ENCODE results near the gene ZSWIM6.
A peak's percentile ranks its signal among the peaks of the same experiment; 100 is the strongest.

Gene ZSWIM6

DNA sequence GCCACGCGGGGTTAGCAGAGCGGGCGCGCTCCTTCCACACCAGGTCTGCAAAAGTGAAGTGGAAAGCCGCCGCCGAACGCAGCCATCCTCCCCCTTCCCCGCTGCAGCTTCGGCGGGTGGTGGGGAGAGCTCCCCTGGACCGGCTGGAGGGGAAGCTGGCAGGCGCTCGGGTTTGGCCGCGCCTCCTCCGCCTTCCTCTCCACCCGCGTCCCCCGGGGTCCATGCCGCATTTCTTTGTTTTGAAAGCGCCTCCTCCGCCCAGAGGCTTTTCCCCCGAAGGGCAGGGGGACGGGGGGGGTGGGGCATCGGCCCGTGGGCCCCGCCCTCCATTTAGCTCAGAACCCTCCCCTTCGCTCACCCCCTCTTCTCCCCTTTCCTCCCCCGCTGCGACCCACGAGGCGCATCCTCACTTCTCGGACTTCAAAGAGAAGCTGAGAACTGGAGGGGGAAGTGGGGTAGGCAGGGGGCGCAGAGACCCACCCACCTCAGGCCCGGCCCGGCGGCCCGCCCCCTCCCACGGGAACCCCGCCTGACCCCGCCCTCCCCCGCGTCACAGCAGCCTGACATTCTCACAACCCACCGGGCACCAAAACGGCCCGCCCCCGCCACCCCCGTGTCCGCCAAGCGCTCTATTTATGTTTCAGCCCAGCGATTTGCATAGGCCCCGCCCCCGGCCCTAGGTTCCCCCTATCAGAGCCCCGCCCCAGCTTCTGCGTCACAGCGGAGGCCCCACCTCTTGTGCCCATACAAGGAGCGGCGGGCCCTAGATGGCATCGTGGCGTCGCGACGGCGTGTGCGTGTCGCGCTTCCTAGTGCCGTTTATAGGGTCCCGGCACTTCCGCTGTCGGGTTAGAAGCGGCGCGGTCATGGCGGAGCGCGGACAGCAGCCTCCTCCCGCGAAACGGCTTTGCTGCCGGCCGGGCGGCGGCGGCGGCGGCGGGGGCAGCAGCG lies at the start of gene ZSWIM6:
TSS of gene ZSWIM6 (plus strand) at position 852 of the 951 bp plus-strand sequence. CDS start at position 867, 15 bp downstream.
- peak; percentile 89 for DNase-seq

DNA sequence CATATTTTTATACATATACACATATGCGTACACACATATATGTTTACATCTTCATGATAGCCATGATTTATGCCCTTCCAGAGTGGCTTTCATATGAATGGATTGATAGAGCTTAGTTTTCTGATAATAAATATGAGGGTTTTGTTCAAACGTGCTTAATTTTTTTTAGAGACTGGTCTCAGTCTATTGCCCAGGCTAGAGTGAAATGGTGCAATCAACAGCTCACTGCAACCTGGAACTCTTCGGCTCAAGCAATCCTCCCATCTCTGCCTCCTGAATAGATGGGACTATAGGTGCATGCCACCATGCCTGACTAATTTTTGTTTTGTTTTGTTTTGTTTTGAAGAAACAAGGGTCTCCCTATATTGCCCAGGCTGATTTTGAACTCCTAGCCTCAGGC lies 48.6 kb upstream of the ZSWIM6 start:
- no peak for DNase-seq

DNA sequence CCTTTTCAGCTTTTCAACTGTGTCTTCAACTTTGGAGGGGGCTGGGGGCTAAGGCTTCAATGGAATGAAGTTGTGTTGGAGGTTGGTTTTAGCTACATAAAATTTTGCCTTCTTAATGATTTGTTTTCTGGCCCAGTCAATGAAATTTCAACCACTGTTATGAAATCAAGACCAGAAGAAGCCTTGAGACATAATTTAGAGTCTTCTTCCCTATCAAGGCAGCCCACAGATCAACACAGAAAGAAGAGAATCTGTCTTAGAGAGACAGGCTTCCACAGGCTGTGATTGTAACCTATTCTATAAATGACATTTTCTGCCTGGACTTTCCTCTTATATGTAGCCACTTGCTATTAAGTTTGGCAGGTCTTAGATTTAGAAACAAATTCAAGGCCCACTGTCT lies 46.5 kb upstream of the ZSWIM6 start:
- DNase-seq, result no peak

DNA sequence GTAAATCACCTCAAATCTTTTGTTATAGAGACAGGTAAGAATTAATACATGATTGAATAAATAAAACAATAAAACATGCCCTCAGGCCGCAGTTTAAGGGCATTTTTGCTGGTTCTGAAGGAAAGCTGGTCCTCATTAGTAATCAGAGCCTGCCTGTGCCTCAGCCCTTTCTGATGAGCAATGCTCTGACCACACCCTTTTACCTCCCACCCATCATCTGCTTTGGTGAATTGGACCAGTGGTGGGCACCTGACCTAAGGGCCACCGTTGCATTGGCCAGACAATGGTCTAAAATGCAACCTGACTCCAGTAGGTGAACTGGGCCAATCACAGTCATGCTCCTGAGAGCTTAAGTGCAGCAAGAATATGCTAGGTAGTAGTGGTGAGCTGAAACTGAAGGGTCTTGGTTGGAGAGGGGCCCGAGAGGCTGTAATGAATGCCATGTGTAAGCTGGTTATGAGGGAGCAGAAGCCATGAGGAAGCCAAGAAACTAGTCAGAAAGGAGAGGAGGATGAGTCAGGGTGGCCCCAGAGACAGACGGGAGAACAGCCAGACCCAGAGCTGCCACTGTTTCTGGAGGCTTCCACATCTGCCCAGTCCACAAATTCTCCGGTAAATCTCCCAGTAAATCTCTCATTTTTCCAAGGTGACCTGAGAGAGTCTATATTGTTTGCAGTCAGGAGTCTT lies 45.5 kb upstream of the ZSWIM6 start:
- no peak for DNase-seq

DNA sequence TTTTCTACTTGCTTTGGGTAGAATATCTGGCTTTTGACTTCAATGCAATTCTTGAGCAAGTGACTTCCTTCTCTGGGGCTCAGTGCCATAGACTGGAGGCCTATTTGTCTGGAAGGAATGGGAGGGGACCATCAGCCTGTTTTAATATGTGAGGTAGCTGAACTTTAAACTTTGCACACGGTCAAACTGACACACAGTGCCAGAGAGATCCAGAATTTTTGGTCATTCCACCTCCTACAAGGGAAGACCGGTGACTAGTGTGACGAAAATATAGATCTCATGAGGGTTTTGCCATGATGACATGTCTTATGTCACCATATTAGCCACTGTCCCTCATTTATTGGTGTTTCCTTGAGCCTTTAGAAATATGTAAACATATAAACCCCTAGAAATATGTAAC lies 44.6 kb upstream of the ZSWIM6 start:
- DNase-seq, result no peak

DNA sequence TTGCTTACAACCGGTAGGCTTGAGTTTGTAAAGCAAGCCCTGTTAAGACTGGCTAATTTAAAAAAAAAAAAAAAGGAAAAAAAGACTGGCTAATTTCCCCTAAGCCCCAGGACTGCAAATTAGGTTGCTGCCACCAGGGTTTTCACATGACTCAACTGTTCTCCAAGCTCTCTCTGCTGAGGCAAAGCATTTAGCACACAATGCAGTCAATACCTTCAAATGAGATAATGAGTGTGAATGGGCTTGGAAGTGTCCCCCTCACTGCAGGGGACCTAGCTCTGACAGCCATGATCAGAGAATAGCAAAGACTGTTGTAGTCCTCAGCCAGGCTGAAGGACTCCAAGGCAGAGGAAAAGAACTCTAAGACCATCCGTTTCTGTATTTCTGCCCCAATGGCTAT lies 42.8 kb upstream of the ZSWIM6 start:
- DNase-seq, result no peak

DNA sequence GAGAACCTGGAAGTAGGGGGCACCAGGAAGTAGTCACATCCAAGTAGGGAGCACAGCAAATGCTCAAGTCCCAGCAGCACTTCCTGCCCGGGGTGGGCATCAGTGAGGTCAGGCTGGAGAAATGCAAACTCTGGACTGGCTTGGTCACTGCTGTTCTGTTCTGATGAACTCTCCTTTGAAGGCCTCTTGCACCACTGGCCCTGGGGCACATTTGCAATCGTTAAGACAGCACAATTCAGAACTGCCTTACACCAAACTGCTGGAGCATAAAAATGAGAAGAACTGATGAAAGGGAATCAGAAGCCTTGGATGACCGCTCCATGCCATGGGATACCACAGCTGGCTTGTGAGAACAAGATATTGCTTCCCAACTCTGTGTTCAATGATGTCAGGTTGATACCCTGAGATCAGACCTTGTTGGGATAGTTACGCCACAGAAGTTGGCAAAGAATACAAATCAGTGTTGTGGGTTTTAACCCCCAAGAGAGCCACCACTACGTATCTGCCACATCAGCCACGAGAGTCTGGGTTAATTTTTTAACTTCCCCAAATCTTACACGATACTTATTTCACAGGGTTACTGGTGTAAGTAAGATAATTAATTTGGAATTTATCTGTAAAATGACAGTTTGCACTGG lies 42.3 kb upstream of the ZSWIM6 start:
- no peak for DNase-seq

DNA sequence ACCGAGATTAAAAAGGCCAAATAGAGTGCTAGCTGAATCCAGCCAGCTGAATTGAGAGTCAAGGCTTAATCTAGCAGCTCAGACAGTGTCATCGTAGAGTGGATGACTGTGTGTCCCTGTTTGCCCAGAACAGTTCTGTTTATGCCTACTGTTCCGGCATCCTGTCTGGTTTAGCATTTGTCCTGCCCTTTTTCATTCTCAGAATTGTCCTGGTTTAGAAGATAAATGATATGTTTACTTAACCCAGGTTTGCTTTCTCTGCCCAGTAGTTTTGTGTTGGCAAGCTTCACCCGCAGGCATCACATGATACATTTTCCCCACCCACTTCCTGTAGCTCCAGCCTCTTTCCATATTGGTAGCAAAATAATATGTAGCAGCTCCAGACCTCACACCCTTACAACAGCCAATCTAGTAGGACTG lies 41.3 kb upstream of the ZSWIM6 start:
- peak; percentile 59 for DNase-seq

DNA sequence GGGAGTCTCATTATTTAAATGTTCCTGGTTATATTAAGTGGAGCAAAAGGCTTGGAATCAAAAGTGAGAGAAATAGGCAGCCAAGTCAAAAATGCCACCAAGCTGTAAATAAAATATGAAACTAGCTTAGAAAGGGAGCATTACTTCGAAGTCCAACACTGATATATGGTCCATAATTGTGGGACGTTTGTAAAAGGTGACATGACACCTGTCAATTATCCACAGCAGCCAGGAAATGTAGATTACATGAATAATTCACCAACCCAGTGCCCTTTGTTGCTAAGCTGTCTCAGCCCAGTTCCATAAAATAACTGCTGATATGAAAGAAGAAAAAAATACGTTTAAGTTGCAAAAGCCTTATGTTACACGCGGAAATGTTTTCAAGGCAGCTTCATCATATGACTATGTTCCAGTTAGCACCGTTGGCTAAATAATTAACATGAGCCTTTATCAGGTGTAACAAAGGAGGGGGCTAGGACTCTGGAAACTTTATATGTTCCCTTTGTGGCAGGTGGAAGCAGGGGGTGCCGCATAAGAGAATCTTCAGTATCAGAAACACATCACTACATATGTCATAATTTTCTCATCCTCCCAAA lies 39.9 kb upstream of the ZSWIM6 start:
- no peak for DNase-seq

DNA sequence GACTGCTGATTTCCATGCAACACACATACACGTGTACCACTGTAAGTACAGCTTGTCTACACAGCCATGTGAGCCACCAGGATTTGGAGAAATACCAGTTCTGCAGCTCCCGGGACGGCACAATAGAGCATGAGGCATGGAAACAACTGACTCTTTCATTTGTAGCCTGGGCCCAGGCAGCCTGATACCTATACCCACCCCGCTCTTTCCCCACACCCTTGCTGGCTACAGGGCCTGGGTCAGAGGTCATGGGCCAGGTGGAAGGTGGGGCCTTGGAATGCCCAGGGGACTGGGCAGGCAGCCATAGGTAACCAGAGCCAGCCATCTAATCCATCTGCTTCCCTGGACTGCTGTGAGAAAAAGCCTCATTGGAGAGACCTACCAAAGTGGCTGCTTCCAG lies 39.0 kb upstream of the ZSWIM6 start:
- no peak for DNase-seq

DNA sequence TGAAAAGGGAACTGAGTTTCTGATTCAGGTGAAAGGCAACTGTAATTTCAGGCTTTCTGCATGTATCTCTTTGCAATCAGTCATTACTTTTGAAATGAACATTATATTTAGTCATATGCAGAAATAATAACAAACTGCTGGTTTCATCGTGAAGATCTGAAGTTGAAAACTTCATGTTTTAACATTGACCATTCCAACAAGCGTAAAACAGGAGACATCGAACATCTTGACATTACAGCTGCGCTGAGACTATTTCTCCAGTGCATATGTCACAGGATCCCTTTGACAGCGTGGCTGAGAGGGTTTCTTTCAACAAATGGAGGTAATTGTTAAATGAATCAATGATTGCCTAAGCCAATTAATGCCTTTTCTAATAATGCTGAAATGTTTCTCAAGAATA lies 38.2 kb upstream of the ZSWIM6 start:
- no peak for DNase-seq

DNA sequence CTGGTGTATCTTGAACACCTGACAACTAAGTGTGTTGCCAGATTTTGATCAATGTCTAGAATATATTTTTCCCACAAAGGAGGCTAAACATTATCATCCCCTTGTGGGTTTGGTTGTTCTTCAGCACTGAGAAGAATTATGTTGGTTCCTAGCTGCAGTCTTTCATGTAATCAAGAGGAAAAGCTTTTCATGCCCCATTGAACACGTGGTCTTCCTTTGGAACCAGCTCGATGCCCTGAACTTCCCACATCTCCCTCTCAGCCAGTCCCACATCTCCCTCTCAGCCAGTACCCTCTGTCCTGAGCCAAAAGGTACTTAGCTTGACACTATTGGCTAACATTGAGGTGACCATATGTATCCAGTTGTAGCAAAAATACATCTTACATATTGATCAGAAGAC lies 36.7 kb upstream of the ZSWIM6 start:
- no peak for DNase-seq

DNA sequence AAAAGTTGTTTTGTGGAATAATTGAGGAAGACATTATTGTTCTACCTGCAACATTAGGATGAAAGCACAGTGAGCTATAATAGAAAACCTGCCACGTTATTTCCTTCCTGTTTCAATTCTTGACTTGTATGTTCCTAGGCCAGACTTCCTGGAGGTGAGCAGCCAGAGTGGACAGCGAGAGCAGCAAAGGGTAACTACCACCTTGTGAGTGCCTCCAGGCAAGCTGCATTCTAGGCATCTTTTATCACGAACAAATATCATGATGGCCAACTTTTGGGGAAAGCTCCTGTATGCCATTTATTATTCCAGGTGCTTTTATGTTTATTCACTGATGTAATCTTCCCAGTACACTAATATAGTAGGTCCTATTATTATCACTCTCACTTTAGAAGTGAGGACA lies 34.0 kb upstream of the ZSWIM6 start:
- no peak for DNase-seq

DNA sequence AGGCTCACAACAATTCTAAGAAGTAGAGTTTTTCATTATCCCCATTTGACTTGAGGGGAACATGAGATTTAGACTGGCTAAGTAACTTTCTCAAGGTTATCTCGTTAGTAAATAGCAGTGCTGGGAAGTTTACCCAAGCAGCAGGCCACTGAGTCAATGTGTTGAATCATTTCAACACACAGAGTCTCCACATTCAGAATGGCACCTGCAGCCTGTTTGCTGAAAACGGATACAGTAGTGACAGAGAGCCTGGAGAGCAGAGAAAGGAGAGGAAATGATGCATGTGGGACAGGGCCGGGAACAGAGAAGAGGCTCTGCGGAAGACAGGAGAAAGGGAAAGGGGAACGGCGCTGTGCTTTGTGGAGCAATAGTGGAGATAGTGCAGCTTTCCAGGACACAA lies 33.5 kb upstream of the ZSWIM6 start:
- peak; percentile 20 for DNase-seq

DNA sequence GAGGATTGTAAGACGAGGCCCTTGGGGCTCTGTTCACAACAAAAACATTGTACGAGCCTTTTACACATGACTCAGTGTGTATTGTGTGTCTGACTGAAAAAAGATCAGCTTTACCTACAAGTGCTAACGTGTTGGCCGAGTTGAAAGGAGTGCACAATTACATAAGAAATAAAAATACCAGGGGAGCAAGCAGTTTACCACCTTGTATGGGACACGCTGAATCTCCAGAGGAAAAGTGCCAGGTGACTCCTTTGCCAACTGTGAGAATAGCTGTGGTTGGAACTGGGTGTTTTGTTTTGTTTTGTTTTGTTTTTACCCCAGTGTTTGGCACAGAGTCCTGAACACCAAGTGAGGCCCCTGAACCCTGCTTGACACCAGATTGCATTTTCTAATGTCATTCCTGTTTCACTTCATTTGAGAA lies 32.8 kb upstream of the ZSWIM6 start:
- DNase-seq, result no peak

DNA sequence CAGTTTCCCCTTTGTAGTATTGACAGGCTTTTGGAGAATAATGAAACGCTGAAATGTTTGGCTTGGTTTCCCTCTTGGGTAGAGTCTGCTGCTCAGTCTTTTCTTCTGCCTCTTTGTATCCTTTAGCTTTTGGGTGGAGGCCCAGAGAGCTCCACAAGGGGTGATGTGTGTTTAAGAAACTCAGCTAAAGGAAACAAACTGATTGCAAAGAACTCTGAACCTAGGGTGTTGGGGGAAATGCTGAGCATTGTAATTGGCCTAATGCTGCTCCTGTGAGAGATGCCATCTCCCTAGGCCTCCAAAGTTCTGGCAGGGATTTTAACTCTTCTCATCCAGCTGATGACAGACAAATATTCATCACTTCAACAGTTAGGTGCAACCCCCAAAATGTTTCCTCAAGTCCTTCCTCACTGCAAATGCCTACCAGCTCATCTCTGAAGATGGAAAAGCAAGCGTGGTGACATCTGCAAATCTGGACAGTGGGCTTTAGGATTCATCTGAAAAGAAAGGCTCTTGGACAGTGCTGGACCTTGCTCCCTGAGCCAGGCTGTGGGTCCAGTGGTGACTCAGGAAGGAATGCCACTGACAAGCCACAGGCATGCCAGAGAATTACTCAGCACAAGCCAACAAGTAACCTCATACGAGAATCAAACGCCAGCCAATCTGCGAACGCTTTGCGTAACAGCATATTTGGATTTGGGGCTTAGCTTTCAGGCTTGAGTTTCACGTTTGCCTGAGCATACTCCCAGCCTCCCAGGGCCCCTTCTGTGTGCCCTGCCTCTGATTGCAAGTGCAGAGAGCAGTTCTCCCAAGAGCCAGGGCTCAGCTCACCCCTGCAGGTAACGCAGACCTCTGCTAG lies 30.5 kb upstream of the ZSWIM6 start:
- DNase-seq, result no peak

DNA sequence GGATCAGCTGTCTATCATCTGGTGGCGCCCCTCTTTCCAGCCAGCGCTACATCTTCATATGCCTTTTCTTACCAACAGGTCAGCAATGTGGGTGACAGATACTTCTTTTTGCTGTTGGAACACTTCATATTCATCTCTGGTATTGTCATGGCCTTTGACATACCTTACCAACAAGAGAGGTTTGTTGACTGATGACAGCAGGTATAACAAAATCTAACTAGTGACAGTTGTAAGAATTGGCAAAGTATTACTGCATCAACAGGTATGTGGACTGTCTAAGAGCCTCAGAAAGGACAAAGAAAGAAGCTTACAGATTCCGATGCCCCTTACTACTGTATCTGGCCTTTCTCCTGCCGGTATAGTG lies 29.9 kb upstream of the ZSWIM6 start:
- DNase-seq, result no peak

DNA sequence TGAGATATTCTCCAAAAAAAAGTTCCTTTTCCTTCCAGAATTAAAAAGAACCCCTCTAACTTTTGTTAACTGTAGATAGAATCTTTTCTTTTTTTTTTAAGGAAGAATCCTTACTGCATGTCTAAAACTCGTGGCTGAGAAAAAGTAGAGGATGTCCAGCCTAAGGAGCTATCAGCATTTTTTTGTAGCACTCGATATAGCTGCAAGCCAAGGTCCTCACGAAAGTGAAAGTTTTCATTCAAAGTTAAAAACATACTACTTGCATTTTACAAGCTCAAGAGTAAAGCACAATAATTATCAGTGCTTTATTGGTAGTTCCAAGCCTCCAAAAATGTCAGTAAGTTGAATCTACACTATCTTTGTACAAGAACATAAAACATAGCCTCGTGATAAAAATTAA lies 28.7 kb upstream of the ZSWIM6 start:
- DNase-seq, result no peak

DNA sequence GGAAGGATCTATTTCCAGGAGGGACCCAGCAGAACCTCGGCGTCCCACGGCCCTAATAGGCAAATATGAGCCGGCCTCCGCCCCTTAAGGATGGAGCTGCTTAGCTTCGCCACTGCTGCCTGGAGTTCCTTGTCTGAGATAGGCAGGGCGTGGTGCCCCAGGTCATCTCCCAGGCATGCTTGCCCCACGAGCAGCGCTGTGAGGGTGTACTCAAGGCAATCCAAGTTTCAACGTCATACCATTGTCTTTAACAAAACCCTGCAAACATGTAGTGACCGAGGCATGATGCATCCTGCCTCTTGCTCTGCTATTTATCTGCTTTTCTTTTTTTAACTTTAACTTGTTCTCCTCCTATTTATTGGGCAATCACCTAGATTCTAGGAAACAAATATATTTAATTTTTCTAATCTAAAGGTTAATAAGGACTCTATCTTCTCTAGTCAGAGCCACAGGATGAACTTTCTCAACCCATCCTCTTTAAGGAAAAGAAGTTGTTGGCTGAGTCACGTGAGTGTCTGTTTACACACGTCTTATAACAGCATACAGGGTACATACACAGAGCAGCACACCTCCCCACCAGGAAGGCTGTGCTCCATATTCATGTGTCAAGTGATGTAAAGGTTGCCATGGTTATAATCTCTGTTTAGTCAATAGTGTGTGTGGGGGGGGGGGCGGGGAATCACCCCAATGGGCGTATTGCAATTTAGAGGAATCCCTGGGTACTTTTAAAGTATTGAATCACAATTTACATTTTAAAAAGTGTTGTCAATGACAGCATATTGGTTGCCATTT lies 27.3 kb upstream of the ZSWIM6 start:
- DNase-seq, result peak; percentile 49

DNA sequence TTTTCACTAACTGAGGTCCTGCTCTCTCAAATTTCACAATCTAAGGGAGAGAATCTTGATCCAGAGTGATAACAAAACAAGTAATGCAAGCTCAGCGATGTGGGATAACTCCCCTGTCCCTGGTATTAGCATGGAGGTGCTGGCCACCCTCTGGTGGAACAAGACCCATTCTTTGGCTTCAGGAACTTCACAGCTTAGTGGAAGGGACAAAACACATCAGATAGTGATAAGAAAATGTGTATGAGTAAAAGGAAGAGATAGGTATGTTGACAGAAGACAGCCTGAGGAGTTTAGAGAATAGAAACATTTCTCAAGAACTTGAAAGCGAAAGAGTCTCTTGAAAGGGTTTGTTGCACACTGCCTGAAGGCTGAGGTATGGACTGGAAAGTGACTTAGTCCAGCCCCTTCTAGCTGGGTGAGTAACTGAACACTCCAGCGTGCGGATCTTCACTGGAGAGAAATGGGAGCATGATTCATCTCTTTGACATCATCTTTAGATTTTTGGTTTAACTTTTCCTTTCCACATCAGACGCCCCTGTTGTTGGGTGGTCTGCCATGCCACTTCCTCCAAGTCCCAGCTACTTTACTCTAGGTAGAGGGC lies 25.4 kb upstream of the ZSWIM6 start:
- DNase-seq, result no peak

DNA sequence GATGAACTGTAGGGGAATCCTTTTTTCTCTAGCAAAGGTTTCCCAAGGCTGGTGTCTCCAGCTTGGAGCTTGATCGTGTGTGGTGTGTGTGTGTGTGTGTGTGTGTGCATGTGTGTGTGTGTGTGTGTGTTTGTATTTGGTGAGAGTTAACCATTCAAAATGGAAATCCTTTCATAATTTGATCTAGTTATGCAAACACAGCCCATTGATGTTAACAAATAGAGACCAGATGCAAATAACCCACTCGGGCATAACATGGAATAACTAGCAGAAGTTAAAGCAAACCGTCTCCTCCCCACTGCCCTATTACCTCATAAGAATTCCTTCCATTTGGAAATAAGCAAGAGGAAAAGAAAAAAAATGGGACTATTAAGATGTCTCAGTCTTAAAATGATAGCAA lies 24.9 kb upstream of the ZSWIM6 start:
- no peak for DNase-seq

Measured in DMS153 (cell line).